GM18505 (cell line): ENCODE data around the gene RECQL5.
"Not testable (repeated sequence)": the region's sequence is repeated elsewhere in the genome, so short reads cannot be mapped to it uniquely, and the experiment has no call there.

Experiments used
- ATAC-seq: cut with Tn5 transposase; IDR thresholded peaks from one replicate; pipeline ENCODE4 v1.9.1; 2021; ENCODE audit not compliant: unreplicated experiment
- POLR2A ChIP-seq: IDR thresholded peaks from 4 replicates; pipeline ENCODE4 v1.6.1; 2011; ENCODE audit warnings: borderline replicate concordance; ENCODE audit not compliant: insufficient read depth, insufficient read length; ENCODE audit errors: extremely low read depth

RECQL5 gene

GRCh38 chr17:75602644-75603043 is 64.3 kb downstream of the RECQL5 start:
- ATAC-seq: no peak

GRCh38 chr17:75601057-75601987 is 65.6 kb downstream of the RECQL5 start:
- no peak for TF ChIP-seq POLR2A
- ATAC-seq: no peak

More at GRCh38 chr17:75602644-75603043, 64.3 kb downstream of the RECQL5 start:
- no peak for TF ChIP-seq POLR2A

- no peak for ATAC-seq
These were observed 70.5 kb downstream of the RECQL5 start for GRCh38 chr17:75596320-75597087.

GRCh38 chr17:75595920-75596313 is 71.0 kb downstream of the RECQL5 start:
- ATAC-seq: no peak

More at GRCh38 chr17:75596320-75597087, 70.5 kb downstream of the RECQL5 start:
- TF ChIP-seq POLR2A: no peak

GRCh38 chr17:75595284-75595919 is 71.6 kb downstream of the RECQL5 start:
- ATAC-seq: no peak
- no peak for TF ChIP-seq POLR2A

More at GRCh38 chr17:75595920-75596313, 71.0 kb downstream of the RECQL5 start:
- TF ChIP-seq POLR2A: no peak

GRCh38 chr17:75594499-75595283 is 72.3 kb downstream of the RECQL5 start:
- ATAC-seq: no peak
- no peak for TF ChIP-seq POLR2A

- not testable (repeated sequence) for ATAC-seq
These were observed 73.5 kb downstream of the RECQL5 start for GRCh38 chr17:75593430-75593829.

GRCh38 chr17:75592348-75593020 is 74.5 kb downstream of the RECQL5 start:
- no peak for ATAC-seq
- TF ChIP-seq POLR2A: no peak

GRCh38 chr17:75591722-75592302 is 75.1 kb downstream of the RECQL5 start:
- no peak for TF ChIP-seq POLR2A

GRCh38 chr17:75590849-75591721 is 75.9 kb downstream of the RECQL5 start:
- ATAC-seq: no peak
- TF ChIP-seq POLR2A: no peak

More at GRCh38 chr17:75591722-75592302, 75.1 kb downstream of the RECQL5 start:
- no peak for ATAC-seq

- TF ChIP-seq POLR2A: no peak
- no peak for ATAC-seq
These were observed 76.6 kb downstream of the RECQL5 start for GRCh38 chr17:75590314-75590761.
